ENCODE results near the gene NETO2. TPM values are rescaled to one million over a fixed set of nuclear protein-coding genes. Genes with fewer than 3 reads are reported as not detected.

The NETO2 gene
- total RNA-seq, 1 experiment from 2014 or later = 38.2 TPM

- Histone ChIP-seq H3K4me1 (ENCODE audit: control insufficient read depth, insufficient read depth, low read length) (no peaks in the 10 kb centered on the region), H3K9me3 (ENCODE audit: control insufficient read depth, insufficient read depth, low read depth, low read length) (no peaks in the 10 kb centered on the region), H3K27ac (ENCODE audit: low read length) (no peak overlapping the region), H3K36me3 (ENCODE audit: control insufficient read depth, insufficient read depth, low read length) (no peaks in the 10 kb centered on the region), H3K4me3 (ENCODE audit: low read depth in 2 of 2, low read length in 2 of 2) (no peak overlapping the region), H3K27me3 (ENCODE audit: control insufficient read depth, insufficient read depth, low read length) (no peaks in the 10 kb centered on the region)
- intact Hi-C loops (cut with micrococcal nuclease; ENCODE audit: unreplicated experiment) = no loop called here
- no peak for DNase-seq (ENCODE audit: low read depth, low spot score)
- TF ChIP-seq CTCF (IDR thresholded peaks at IDR 0.05) (no peak), REST (IDR thresholded peaks at IDR 0.05; ENCODE audit: insufficient read depth in 1 of 2, low read depth in 2 of 2, low read length in 1 of 2) (no peak), TCF7L2 (IDR thresholded peaks at IDR 0.05; ENCODE audit: low read depth, low read length) (no peak)
- in situ Hi-C loops (cut with HindIII; ENCODE audit: low pct_unique_long_range_greater_than_20kb, low sequenced_read_pairs) = no loop called here
- CTCF ChIA-PET = no interaction called here
- POLR2A ChIA-PET = no interaction called here
- no TSS peak for BruUV-seq (replicated peaks)
- ATAC-seq = no peak
Observed at GRCh38 chr16:47180073-47180472, 36.3 kb upstream of the NETO2 start.

GRCh38 chr16:47175152-47175551 lies 31.4 kb upstream of the NETO2 start:
- no peaks in the 10 kb centered on the region for H3K27me3 ChIP-seq (ENCODE audit: control insufficient read depth, insufficient read depth, low read length)
- intact Hi-C loops (cut with micrococcal nuclease; ENCODE audit: unreplicated experiment) = no loop called here
- no TSS peak for BruUV-seq (replicated peaks)
- ATAC-seq (no peak), DNase-seq (ENCODE audit: low read depth, low spot score) (no peak)
- H3K4me1 ChIP-seq (ENCODE audit: control insufficient read depth, insufficient read depth, low read length) = no peaks in the 10 kb centered on the region
- in situ Hi-C loops (cut with HindIII; ENCODE audit: low pct_unique_long_range_greater_than_20kb, low sequenced_read_pairs) = no loop called here
- no peaks in the 10 kb centered on the region for H3K36me3 ChIP-seq (ENCODE audit: control insufficient read depth, insufficient read depth, low read length)
- ChIA-PET POLR2A (no interaction called here), CTCF (no interaction called here)
- no peak for TF ChIP-seq POLR2AphosphoS5 (IDR thresholded peaks at IDR 0.05; ENCODE audit: low read depth, low read length)
- no peak for TF ChIP-seq REST (IDR thresholded peaks at IDR 0.05; ENCODE audit: insufficient read depth in 1 of 2, low read depth in 2 of 2, low read length in 1 of 2)
- no peak for TF ChIP-seq CTCF (IDR thresholded peaks at IDR 0.05)
- no peak for TF ChIP-seq TCF7L2 (IDR thresholded peaks at IDR 0.05; ENCODE audit: low read depth, low read length)
- TF ChIP-seq SIN3A (IDR thresholded peaks at IDR 0.05; ENCODE audit: borderline replicate concordance, insufficient read depth, low read depth, low read length) = no peak
- H3K4me3 ChIP-seq (ENCODE audit: low read depth in 2 of 2, low read length in 2 of 2) = no peak overlapping the region
- H3K27ac ChIP-seq (ENCODE audit: low read length) = no peak overlapping the region
- H3K9me3 ChIP-seq (ENCODE audit: control insufficient read depth, insufficient read depth, low read depth, low read length) = no peaks in the 10 kb centered on the region
